Large intestine (tissue), 3 donors: Measurements from ENCODE around the gene INAFM2. TPM values are rescaled to one million over a fixed set of nuclear protein-coding genes. Genes with fewer than 3 reads are reported as not detected.

Experiments
- DNase-seq, 2 donors: peaks; one replicate each; pipeline versions ENCODE4 v3.0.0 to v3.0.0-alpha.2; 2013
- H3K27ac ChIP-seq: one replicate; pipeline ENCODE4 v1.5.1; 2013; ENCODE audit warnings: low read length
- H3K27me3 ChIP-seq: 2 replicates; pipeline ENCODE4 v1.6.1; 2013; ENCODE audit warnings: low read length; ENCODE audit not compliant: control insufficient read depth, insufficient read depth
- H3K36me3 ChIP-seq: 2 replicates; pipeline ENCODE4 v1.6.1; 2013; ENCODE audit warnings: low read length; ENCODE audit not compliant: control insufficient read depth, insufficient read depth
- H3K4me1 ChIP-seq: one replicate; pipeline ENCODE4 v1.6.1; 2013; ENCODE audit warnings: low read length; ENCODE audit not compliant: control insufficient read depth, insufficient read depth
- H3K4me3 ChIP-seq: one replicate; pipeline ENCODE4 v1.5.1; 2013; ENCODE audit warnings: low read length
- H3K9me3 ChIP-seq: one replicate; pipeline ENCODE4 v1.6.1; 2013; ENCODE audit warnings: mild to moderate bottlenecking, low read depth, low read length, moderate library complexity; ENCODE audit not compliant: control insufficient read depth
- WGBS: methylation state at CpG from one replicate; pipeline ENCODE4 v1.1.5; 2013; ENCODE audit warnings: low lambda C conversion rate; ENCODE audit not compliant: insufficient coverage; 5-methylcytosine and 5-hydroxymethylcytosine counted together
- polyA plus RNA-seq: library from polyadenylated mRNA; unstranded; fragments of 120-200 nt; gene quantifications from one replicate; pipeline ENCODE4 v1.2.1, GENCODE V29; 2013

Gene INAFM2
- polyA plus RNA-seq, 1 donor, result 14.6 TPM

GRCh38 chr15:40335938-40336743 lies 12.6 kb downstream of the INAFM2 start:
- no peak overlapping the region for H3K4me3 ChIP-seq
- no peaks in the 10 kb centered on the region for H3K9me3 ChIP-seq
- WGBS, result no CpG with 5 or more reads among the region's 13 CpGs
- peaks cover 67% of the 10 kb centered on the region for H3K4me1 ChIP-seq
- no peaks in the 10 kb centered on the region for H3K27me3 ChIP-seq
- no peaks in the 10 kb centered on the region for H3K36me3 ChIP-seq
- DNase-seq, result no peak
- peak overlapping the region; percentile 39 for H3K27ac ChIP-seq

GRCh38 chr15:40336744-40337122 lies 13.2 kb downstream of the INAFM2 start:
- Histone ChIP-seq H3K4me1 (peaks cover 73% of the 10 kb centered on the region), H3K4me3 (no peak overlapping the region), H3K27me3 (no peaks in the 10 kb centered on the region), H3K9me3 (no peaks in the 10 kb centered on the region), H3K36me3 (no peaks in the 10 kb centered on the region), H3K27ac (no peak overlapping the region)
- no peak for DNase-seq
- 80% methylated on average over 1 of the region's 5 CpGs for WGBS

GRCh38 chr15:40337597-40337996 lies 14.1 kb downstream of the INAFM2 start:
- no peak for DNase-seq
- H3K4me1 ChIP-seq, result peaks cover 78% of the 10 kb centered on the region
- no peak overlapping the region for H3K4me3 ChIP-seq
- H3K27ac ChIP-seq, result no peak overlapping the region
- no CpG with 5 or more reads among the region's 19 CpGs for WGBS
- H3K27me3 ChIP-seq, result no peaks in the 10 kb centered on the region
- H3K36me3 ChIP-seq, result no peaks in the 10 kb centered on the region
- H3K9me3 ChIP-seq, result no peaks in the 10 kb centered on the region

DNA sequence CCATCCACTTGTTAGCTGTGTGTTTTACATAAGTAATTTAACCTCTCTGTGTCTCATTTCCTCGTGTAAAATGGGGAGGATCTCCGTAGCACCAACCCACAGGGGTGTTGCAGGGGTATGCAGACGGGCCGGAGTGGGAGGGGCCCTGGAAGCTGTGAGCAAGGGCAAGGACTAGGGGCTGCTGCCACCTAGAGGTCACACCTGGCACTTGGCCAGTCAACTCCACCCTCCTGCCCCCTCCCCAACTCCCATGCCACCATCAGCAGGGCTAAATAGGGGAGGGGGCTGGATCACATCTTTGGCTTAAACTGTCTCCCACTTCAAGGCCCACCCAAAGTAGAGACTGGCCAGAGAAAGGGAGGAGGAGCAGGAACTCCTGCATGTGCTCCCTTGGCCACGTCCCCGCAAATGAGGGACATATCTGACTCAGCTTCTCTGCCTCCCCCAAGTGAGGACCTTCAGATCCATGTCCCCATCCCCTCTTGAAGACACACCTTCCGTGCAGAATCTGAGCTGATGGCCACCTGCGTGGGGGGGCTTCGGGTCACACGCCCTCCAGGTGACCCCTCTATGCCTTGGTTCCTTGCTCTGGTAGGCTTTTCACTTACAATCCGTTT lies 14.7 kb downstream of the INAFM2 start:
- H3K4me3 ChIP-seq, result no peak overlapping the region
- no peaks in the 10 kb centered on the region for H3K36me3 ChIP-seq
- H3K9me3 ChIP-seq, result no peaks in the 10 kb centered on the region
- H3K27ac ChIP-seq, result no peak overlapping the region
- H3K4me1 ChIP-seq, result peaks cover 84% of the 10 kb centered on the region
- H3K27me3 ChIP-seq, result no peaks in the 10 kb centered on the region
- no CpG with 5 or more reads among the region's 11 CpGs for WGBS
- peak; percentile 67 to 77 for DNase-seq

- Histone ChIP-seq H3K9me3 (no peaks in the 10 kb centered on the region), H3K4me3 (no peak overlapping the region), H3K27me3 (no peaks in the 10 kb centered on the region), H3K27ac (no peak overlapping the region), H3K36me3 (no peaks in the 10 kb centered on the region), H3K4me1 (peaks cover 85% of the 10 kb centered on the region)
- peak in 1 of 2 donors; percentile 16 for DNase-seq
- no CpG with 5 or more reads among the region's 11 CpGs for WGBS
These were observed 15.6 kb downstream of the INAFM2 start for GRCh38 chr15:40338921-40339620.

GRCh38 chr15:40339621-40339945 lies 16.1 kb downstream of the INAFM2 start:
- H3K36me3 ChIP-seq, result no peaks in the 10 kb centered on the region
- H3K4me3 ChIP-seq, result no peak overlapping the region
- DNase-seq, result peak in 1 of 2 donors; percentile 8
- H3K4me1 ChIP-seq, result peaks cover 85% of the 10 kb centered on the region
- H3K27me3 ChIP-seq, result no peaks in the 10 kb centered on the region
- no peaks in the 10 kb centered on the region for H3K9me3 ChIP-seq
- H3K27ac ChIP-seq, result peak overlapping the region; percentile 82
- WGBS, result no CpG with 5 or more reads among the region's 7 CpGs

DNA sequence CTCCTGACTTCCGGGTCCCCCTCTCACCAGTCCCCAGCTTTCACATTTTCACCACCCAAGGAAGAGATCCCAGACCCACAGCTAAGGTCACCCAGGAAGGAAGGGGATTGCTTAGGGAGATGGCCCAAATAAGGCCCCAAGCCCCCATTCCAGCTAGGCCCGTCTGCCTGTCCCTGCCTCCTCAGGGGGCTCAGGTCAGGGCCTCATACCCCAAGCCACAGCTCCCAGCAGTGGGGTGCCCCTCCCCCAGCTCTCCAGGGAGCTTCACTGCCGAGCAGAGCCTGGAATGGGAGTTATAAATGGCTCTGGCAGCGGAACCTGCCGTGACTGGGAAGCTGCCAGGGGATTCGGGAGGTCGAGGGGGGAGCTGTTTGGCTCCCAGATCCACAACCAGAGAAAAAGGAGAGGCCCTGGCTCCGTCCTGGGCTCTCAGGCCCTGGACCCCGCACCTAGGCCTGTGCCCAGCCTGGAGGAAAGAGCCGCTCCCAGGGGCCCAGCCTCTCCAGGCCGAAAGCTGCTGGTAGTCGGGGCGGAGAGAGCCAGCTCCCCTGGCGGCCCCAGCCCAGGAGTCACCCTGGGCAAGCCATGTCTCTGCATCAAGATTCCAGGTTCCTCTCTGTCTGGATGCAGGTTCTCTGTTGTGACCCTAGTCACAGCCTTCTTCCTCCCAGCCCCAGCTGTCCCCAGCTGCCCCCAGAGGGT lies 16.7 kb downstream of the INAFM2 start:
- H3K4me3 ChIP-seq, result peak overlapping the region; percentile 16
- WGBS, result no CpG with 5 or more reads among the region's 14 CpGs
- peak overlapping the region; percentile 82 for H3K27ac ChIP-seq
- no peaks in the 10 kb centered on the region for H3K27me3 ChIP-seq
- H3K36me3 ChIP-seq, result no peaks in the 10 kb centered on the region
- H3K9me3 ChIP-seq, result no peaks in the 10 kb centered on the region
- DNase-seq, result peak in 1 of 2 donors; percentile 63
- H3K4me1 ChIP-seq, result peaks cover 85% of the 10 kb centered on the region

DNA sequence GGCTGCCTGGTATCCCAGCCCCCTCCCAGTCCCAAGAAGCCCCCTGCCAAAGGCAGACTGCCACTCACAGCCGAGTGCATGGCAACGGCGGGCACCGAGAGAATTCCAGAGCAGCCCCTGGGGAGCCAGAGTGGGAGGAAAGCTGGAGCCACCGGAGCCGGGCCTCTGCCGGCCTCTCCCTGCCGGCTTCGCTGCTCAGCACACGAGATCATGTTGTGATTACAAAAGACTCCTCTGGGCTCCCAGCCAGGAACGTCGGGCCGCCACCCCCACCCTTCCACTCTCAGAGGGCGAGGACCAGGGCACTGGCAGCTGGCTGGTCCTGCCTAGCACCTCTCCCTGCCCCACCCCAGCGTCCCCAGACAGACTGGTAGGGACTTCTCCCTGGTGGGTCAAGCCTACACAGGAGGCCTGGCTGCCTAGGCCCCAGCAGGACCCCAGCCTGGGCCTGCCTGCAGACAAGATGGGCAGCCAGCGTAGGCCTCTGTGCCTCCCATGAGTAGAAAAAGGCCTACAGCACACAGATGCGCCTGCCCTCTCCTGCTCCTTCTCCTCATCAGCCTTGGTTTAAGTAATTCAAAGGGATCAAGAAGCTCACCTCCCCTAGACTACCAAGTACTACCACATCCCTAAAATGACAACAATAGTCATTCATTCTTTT lies 17.4 kb downstream of the INAFM2 start, which contains the start of gene CCDC9B:
CCDC9B (minus strand) TSS at position 200 of the 661 bp plus-strand sequence; CDS start at position 80, 120 bp downstream.
- H3K4me1 ChIP-seq, result peaks cover 85% of the 10 kb centered on the region
- H3K36me3 ChIP-seq, result no peaks in the 10 kb centered on the region
- peak; percentile 90 to 94 for DNase-seq
- peak within 1 kb of the TSS; percentile 16 for H3K4me3 ChIP-seq
- no CpG with 5 or more reads among the region's 17 CpGs for WGBS
- no peaks in the 10 kb centered on the region for H3K9me3 ChIP-seq
- peak within 1 kb of the TSS; percentile 82 for H3K27ac ChIP-seq
- H3K27me3 ChIP-seq, result no peaks in the 10 kb centered on the region

GRCh38 chr15:40342416-40343320 lies 19.2 kb downstream of the INAFM2 start:
- no peaks in the 10 kb centered on the region for H3K27me3 ChIP-seq

More at GRCh38 chr15:40342416-40343320, 19.2 kb downstream of the INAFM2 start:
- peak in 1 of 2 donors; percentile 53 for DNase-seq
- Histone ChIP-seq H3K27ac (peak overlapping the region; percentile 51), H3K36me3 (no peaks in the 10 kb centered on the region), H3K9me3 (no peaks in the 10 kb centered on the region), H3K4me3 (no peak overlapping the region), H3K4me1 (peaks cover 90% of the 10 kb centered on the region)
- WGBS, result no CpG with 5 or more reads among the region's 7 CpGs
